HG03103 (cell line): Measurements from ENCODE around the gene CLSTN1.

Source experiments
- ATAC-seq: cut with Tn5 transposase; IDR thresholded peaks from one replicate; pipeline ENCODE4 v1.9.1; 2021; ENCODE audit warnings: low read depth; ENCODE audit not compliant: unreplicated experiment

CLSTN1 gene

DNA sequence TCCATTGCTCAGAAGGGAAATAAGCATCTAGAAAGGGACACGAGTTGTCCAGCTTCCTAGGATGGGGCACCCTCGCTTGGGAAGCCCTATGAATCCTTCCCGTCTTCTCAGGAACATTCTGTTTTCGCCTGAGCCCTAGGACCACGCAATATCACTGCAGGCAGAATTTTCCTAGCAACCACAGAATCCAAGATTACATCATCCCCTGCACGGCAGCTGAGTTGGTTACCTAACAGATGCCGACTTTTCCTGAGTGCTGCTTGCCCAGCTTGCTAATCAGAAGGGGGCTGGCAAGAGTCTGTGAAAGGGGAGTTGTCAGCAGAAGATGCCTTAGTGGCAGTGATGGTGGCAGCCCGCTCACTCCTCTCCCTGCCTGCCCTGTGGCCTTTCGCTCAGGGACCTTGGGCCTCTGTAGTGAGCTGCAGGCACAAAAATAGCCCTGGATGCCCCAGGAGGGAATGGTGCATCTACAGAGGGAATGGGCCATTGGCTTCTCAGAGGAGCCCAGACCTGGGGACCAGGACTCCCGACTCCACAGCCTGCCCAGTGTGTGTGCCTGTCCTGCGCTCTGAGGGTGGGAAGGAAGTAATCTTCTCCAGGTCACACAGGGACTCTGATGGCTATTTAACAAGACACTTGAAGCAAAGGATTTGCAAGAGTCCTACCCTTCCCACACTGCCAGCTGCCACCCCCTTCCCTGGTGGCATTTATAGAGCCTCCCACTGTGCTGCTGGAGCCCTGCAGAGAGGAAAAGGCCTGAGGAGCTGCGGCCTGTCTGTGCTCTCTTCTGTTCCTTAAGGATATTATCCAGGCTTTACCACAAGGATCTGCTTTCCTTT is 28.9 kb upstream of the CLSTN1 start:
- no peak for ATAC-seq

DNA sequence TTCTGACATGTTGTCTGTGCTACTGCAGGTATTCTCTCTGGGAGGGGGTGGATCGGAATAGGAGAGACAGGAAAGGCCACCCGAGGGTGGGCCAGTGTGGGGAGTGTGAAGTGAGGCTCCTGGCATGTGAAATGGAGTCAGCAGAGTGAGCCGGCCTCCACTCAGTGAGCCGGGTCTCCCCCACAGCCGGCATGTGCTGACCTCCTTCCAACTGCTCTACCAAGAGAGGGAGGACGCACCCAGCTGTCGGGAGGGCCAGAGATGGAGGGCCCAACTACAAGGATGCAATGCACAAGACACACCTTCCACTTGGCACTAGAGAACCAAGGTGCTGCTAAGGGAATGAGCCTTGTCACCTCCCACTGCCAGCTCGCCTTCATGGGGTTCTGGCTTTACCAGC is 28.2 kb upstream of the CLSTN1 start:
- no peak for ATAC-seq

DNA sequence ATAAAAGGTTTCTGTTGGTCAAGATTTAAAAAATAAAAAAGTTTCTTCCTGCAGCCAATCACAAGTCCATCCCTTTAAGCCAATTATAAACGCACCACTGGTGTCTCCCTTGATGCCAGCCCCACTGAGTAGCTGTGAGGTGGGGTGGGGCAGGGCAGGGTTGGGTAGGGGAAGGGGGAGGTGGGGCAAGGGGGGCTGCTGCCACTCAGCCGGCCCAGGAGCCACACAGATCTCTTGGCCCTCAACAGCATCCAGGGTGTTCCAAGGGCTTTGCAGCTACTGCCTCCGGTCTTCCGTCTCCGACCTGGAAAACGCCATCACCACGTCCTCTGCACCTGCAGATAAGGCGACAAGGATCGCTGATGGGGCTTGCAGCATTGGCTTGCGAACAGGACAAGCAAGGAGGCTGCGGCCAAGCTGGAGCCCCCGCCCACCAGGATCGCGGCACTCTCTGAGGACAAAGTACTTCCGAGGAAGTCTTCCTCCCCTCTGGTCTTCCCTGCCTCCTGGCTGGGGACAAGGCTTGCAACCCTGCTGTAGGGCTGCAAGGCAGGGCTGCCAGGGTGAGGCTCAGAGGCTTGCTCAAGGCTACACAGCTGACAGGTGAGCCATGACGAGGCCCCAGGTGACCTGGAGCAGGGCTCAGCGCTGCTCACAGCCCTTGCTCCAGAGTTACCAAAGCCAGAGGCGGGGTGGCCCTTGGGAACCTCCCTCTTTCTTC is 26.8 kb upstream of the CLSTN1 start:
- no peak for ATAC-seq

DNA sequence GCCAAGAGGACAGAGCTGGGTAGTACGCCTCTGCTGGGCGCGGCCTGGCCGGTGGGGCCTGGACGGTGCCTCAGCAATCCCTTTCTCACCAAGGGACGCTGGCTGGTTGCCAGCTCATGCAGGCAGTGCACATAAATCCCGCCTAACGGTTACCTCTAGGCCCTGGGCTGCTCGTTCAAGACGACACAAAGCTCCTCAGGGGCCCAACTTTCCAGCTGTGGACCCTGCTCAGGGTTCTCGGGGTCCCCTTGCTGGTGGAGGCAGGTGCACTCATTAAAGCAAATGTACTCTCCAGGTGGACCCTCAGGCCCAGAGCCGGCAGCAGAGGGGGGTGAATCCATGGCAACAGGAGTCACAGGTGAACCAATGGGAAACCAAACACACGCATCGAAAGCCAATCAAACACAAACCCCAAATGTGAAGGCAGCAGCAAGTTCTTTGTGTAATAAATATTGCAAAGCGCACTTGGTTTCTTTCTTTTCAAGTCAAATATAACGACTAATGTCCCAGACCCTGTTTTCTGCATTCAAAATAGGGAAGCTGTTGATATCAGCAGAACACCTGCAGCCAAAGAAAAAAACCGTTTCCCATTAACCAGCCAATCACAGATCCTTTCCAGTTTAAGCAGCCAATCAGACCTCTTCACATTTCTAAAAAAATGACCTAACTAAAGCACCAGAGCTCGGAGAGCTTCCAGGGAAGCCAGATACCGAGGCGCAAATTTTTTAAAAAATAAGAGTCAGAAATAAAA is 26.1 kb upstream of the CLSTN1 start:
- no peak for ATAC-seq

DNA sequence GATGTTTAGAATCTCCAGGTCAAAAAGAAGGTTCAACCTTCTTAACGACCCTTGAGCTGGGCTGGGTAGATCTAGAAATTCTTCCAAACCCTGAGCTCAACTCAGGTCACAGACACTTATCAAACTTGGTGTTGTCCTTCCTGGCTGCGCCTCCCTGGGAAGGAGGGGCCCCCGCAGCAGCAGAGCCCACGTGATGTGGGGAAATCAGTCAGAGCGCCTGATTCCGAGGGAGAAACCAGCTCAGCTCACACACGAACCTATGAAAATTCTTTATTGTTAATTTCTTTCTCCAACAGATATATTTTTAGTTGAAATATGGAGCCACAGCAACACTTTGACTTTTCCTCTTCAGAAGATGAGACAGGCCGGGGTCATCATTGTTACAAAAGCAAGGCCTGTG is 24.3 kb upstream of the CLSTN1 start:
- ATAC-seq, result no peak

DNA sequence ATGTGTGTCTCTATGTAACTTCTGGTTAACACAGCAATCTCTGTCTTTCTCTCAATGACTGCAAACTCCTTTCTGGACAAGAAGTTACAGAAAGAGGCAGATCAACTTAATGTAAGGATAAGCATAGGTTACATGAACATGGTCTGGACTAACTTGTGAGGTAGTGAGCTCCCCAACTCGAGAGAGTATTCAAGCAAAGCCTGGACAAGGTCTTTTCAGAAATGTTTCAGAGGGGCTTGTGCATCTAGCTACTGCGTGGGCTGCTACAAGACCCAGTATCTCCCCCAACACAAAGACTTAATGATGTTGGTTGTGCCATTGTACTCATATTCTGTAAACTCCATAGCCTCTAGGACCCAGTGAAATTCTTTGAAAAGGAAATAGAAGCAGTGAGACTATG is 23.5 kb upstream of the CLSTN1 start:
- ATAC-seq, result no peak

DNA sequence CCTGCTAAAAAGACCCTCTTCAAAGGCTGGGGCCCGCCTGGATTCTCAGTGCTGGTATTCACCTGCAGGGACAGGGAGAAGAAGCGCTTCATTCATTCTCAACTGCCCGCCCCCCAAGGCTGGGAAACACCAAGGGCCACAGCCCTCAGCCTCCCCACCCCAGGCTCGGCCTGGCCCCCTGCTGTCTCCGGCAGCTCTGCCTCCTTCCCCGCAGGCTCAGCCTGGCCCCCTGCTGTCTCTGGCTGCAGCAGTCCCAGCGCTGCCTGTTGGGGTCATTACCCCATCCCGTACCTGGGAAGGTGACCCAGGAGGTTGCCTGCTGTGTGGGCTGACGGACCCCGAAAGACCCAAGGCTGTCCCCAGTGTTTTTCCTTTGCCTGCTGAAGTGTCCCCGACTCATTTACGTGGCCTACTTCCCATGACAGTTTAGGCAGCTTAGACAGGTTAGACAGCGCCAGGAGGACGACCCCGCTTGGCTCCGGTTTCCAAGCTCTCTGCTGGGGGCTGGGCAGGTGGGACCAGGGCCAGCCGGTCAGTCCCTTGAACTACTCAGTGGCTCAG is 22.9 kb upstream of the CLSTN1 start:
- ATAC-seq, result no peak

DNA sequence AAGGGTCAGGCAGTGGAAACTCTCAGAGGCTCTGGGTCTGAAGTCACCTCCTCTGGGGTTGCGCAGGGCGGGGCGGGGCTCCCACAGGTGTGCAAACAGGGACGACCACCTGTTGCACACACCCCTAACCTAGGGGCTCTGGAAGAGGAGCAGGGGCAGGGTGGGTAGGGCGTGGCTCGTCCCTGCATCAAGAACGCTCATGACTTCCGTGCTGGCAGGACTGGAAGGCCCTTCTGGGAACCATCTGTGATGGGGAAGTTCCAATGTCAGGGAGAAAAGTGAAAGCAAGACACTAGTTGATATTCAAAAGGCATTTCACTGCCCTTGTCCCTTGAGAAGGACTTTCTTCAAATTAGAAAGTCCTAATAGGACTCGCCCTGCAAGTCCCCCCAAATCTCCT is 22.1 kb upstream of the CLSTN1 start:
- ATAC-seq, result no peak

DNA sequence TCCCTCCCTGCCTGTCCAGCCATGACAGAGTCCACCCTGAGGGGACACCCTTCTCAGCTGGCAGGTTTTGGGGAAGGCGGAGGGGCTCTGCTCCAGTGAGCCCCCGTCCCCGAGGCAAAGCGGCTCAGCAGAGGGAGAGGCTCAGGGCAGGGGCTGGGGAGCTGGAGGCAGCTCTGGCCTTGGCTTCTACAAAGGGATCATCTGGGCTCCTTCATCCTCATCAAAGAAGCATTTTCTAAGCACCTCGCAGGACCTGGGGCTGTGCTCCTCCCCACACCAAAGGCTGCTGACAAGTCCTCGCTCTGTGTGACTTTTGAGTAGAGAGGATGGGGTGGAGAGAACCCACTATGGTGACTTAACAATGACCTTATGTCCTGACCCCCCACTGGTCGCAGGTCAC is 21.0 kb upstream of the CLSTN1 start:
- ATAC-seq, result no peak

DNA sequence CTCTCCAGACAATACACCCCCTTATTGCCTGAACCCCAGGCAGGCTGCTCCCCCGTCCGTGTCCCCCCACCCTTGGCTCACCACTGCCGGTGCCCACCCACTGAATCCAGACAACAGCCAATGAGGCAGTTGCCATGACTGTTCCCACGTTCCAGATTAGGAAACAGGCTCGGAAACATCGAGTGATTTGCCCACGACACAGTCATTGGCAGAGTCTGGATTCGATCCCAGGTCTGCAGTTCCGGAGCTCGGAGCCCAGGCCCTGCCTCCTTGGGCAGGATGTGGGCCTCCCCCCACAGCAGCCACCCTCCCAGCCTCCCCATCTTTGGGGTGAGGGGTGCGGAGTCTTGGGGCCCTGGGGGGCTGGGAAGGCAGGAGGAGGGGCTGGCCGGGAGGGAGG is 20.3 kb upstream of the CLSTN1 start:
- ATAC-seq, result no peak

DNA sequence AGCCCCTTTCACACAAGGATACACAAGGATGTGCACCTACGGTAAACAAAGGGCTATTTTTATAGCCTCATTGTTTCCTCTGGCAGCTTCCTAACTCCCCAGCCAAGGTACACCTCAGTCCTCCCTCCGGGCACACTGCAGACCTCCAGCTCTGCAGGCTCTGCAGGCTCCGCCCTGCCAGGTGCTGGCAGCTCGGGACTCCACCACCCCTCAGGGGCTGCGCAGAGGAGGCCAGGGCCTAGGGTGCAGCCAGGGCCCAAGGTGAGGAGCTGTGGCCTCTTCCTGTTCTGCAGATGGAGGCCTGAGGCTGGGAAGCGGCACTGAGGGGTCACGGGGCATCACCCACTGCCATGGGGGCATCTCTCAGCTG is 19.8 kb upstream of the CLSTN1 start:
- ATAC-seq, result no peak

DNA sequence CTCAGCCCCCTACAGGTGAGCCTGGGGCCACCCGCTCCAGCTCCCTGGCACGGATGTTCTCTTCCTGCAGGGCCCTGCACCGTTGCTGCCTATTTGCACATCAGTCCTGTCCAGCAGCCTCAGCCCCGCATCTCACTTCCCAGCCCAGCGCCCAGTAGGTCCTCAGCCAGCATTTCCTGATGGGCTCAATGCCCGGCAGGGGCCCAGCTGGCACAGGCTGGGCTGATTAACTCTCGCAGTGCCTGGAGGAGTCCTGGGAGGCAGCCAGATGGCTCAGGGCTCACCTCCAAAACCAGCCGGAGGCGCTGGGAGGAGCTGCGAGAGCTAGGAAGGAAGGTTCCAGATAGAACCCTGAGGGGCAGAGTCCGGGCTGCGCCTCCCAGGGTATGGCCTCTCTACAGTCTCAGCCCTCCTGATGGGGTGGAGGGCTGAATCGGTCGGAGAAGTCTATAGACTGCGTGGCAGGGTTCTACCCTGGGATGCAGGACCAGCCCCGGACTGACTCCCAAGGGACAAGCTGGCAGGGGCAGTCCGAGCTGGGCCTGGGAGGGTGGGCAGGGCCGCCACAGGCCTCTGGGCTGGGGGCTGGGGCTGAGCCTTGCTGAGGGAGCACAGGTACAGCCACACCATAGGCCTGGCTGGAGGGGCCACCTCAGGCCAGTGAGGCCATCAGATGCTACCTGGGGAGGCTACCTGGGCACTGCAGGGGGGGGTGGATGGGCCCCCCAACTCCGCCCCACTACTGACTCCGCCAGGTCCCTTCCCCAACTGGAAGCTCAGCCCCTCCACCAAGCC is 19.2 kb upstream of the CLSTN1 start:
- ATAC-seq, result no peak

DNA sequence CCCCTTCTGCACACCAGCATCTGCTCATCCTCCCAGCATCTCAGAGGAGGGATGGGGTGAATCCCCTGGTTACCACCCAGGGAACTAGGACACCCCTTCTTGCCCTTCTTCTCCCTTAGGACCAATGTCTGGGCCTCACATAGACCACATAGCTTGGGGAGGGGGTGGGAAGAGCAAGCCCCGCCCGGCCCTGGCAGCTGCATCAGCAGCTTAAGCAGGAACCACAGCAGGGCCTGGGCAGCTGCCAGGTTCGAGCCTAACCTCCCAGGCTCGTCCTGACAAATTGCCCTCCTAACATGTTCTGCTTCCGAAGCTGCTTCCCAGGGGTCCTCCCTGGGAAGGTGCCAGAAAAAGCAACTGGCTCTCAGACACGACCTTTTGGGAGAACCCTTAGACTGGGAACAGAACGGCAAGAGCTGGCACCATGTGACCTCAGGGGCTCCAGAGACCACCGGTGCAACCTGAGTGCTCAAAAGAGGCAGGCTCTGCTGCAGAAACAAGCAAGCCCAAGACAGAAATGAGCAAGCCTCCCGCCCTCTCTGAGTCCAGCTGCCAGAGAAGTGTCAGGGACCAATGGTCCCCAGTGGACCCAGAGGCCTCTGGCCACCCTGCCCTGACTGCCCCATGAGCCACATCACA is 18.4 kb upstream of the CLSTN1 start:
- no peak for ATAC-seq

DNA sequence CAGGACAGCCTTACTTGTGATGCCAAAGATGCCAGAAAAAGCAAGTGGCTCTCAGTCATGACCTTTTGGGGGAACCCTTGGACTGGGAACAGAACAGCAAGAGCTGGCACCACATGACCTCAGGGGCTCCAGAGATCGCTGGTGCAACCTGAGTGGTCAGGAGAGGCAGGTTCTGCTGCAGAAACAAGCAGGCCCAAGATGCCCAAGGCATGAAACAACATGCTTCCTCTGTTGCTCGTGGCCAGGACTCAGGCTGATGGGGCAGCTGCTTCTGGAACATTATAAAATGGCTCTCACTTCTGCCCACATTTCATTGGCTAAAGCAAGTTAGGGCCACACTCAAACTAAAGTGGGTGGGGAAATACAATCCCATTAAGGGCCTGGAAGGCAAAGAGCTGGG is 17.7 kb upstream of the CLSTN1 start:
- no peak for ATAC-seq

DNA sequence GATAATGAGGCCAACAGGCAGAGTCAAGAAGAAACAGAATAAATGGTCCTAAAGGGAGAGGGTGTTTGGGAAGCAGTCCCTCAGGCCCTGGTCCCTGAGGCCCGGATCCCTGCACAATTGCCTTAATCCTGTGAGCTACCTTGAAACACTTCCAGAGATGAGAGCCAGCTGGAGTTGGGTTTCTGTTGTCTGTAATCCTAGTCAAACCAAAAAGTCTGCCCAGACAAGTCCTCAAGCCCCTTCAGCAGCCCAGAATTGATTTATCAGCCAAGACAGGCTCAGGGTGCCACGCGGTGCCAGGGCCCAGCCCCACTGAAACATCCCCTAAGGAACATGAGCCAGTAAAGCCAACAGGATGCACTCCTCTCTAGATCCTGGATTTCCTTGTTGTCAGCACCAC is 16.4 kb upstream of the CLSTN1 start:
- ATAC-seq, result no peak

DNA sequence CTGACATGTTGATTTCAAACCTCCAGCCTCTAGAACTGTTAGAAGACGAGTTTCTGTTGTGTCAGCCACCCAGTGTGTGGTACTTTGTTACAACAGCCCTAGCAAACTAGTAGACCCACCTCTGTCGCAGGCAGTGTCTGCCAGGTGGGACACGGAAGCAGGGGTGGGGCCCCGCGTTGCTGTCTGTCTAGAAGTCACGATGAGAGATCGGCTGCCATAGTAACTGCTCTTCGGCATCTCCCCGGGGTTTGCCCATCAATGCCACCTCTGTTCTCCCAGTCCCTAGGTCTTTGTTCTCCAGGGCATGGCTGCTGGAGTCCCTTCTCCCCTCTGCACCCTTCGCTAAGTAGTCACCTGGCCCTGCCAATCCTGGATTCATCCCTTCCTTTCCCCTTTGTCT is 15.2 kb upstream of the CLSTN1 start:
- no peak for ATAC-seq

DNA sequence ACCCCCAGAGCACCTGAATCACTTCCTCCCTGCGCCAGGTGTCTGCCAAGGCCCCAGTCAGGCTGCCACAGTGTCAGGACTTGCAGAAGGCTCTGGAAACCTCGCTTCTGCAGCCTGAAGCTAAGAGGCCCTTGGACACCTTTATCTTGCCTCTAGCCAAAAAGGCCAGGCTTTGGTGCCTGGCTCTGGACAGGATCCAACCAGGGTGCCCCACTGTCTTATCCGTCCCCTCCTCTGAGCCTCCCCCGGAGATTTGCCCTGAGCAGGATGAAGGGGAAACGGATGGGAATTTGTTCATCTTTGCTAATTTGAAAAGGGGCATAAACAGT is 12.8 kb upstream of the CLSTN1 start:
- ATAC-seq, result no peak

DNA sequence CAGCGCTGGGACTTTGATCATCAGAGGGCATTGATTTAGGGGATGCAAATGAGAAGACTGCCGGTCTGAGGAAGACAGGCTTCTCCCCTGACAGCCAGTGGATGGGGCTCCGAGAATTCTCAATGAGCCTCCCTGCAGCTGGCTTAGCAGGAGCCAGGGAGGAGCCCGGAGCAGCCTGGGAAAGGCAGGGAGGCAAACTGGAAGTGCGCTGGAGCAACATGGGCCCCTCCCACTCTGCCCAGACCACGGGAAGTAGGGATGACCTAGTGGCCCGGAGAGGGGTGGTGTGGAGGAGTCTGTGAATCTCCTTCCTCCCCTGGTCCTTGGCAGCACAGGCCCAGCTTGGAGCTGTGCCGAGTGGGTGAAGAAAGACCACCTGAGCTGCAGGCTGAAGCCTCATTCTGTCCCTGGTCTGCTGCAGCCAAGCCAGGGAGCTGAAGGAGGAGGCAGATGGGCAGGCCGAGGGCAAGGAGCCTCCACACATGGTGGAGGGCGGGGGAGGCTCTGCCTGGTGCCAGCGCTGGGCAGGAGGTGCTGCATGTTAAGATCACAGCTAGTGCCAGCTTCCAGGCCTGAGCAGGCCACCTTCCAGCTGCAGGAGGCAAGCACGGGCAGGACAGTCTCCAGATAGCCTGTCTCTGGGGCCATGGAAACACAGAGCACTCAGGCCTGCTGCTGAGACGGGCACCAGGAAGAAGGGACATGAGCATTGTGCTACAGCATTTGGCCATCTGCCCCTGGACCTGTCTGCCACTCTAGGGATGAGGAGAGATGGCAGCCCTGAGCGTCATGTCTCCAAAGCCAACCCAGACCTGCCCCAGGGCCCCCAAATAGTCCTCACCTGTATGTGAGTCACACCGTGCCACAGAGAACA is 12.2 kb upstream of the CLSTN1 start:
- no peak for ATAC-seq

DNA sequence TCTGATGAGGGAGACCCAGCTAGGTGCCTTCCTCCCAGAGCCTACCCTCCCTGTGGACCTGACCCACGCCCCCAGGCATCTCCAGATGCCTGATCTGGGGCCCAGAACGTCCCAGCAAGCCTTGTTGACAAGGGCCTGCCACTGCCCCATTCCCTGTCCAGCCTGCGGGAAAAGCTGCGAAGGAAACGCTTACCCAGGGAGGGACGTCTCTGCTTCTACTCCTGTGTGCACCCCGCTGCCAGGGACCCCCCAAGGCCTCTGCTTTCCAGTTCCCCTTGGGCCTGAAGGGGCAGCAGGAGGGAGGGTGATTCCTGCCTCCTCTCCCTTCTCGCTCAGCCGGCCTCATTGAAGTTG is 11.6 kb upstream of the CLSTN1 start:
- ATAC-seq, result no peak
